K562 treated with DMSO at 1 percent for 12 hours (cell line): Measurements from ENCODE around the gene VTN. TPM values are rescaled to one million over a fixed set of nuclear protein-coding genes. Genes with fewer than 3 reads are reported as not detected.

ENCODE experiments used
- total RNA-seq: library from RNA; unstranded; fragments of 300-600 nt; gene quantifications from 2 replicates; pipeline ENCODE4 v1.2.3, GENCODE V29; 2022; ENCODE audit not compliant: insufficient read depth

Gene VTN
- total RNA-seq: 0.46 and 0.51 TPM in 2 replicates

GRCh38 chr17:28370035-28370743 is at the start of gene VTN:
TSS of gene VTN (minus strand) at chr17:28370307. CDS start at chr17:28370203, 104 bp downstream.

GRCh38 chr17:28405632-28406472 is 35.7 kb upstream of the VTN start, which contains the start of gene SLC46A1:
TSS of gene SLC46A1 (minus strand) at chr17:28406212. CDS start at chr17:28406114, 98 bp downstream.

GRCh38 chr17:28371245-28372202 is 1.4 kb upstream of the VTN start, which contains the start of gene SARM1:
TSS of gene SARM1 (plus strand) at chr17:28371694. CDS start at chr17:28372033, 339 bp downstream.

GRCh38 chr17:28364665-28365363 is 5.3 kb downstream of the VTN start, which contains the start of gene SEBOX:
TSS of gene SEBOX (minus strand) at chr17:28365199. CDS start at chr17:28365151, 48 bp downstream.

GRCh38 chr17:28357061-28357900 is 12.8 kb downstream of the VTN start, which contains the start of gene POLDIP2:
TSS of gene POLDIP2 (minus strand) at chr17:28357527. CDS start at chr17:28357448, 79 bp downstream.

GRCh38 chr17:28335201-28335958 is 34.7 kb downstream of the VTN start, which contains the start of the genes IFT20 and TNFAIP1:
TSS of gene IFT20 (minus strand) at chr17:28335472. CDS start at chr17:28331985, 3,487 bp downstream.
TSS of gene TNFAIP1 (plus strand) at chr17:28335761. CDS start at chr17:28339522, 3,761 bp downstream.

GRCh38 chr17:28318759-28319597 is 51.1 kb downstream of the VTN start, which contains the start of gene TMEM97:
TSS of gene TMEM97 (plus strand) at chr17:28319200. CDS start at chr17:28319240, 40 bp downstream.

Other genes starting within 250 kb of the VTN start
- 18.5 and 38.9 TPM in 2 replicates for gene TMEM97, start 51.1 kb downstream of the VTN start, total RNA-seq
- gene IFT20, start 34.8 kb downstream of the VTN start, total RNA-seq: 45.2 and 56.4 TPM in 2 replicates
- 10.8 and 26.3 TPM in 2 replicates for gene TNFAIP1, start 34.5 kb downstream of the VTN start, total RNA-seq
- gene POLDIP2, start 12.8 kb downstream of the VTN start, total RNA-seq: 60.4 and 87.3 TPM in 2 replicates
- not detected in 2 replicates for gene SEBOX, start 5.1 kb downstream of the VTN start, total RNA-seq
- 0.94 and 3.4 TPM in 2 replicates for gene SARM1, start 1.4 kb upstream of the VTN start, total RNA-seq
- 0.89 and 4.3 TPM in 2 replicates for gene SLC46A1, start 35.9 kb upstream of the VTN start, total RNA-seq
- gene SLC13A2, start 103.3 kb upstream of the VTN start, total RNA-seq: not detected in 2 replicates
- not detected in 2 replicates for gene FOXN1, start 136.0 kb upstream of the VTN start, total RNA-seq
- 39.8 and 45.5 TPM in 2 replicates for gene UNC119, start 182.3 kb upstream of the VTN start, total RNA-seq
- 53.7 and 110 TPM in 2 replicates for gene PIGS, start 201.2 kb upstream of the VTN start, total RNA-seq
- 40.3 and 62.1 TPM in 2 replicates for gene ALDOC, start 206.6 kb upstream of the VTN start, total RNA-seq
- gene SPAG5, start 228.7 kb upstream of the VTN start, total RNA-seq: 98.4 and 152 TPM in 2 replicates
- gene RSKR, start 243.9 kb upstream of the VTN start, total RNA-seq: 4.1 and 22.2 TPM in 2 replicates